ENCODE measurements around the gene ZNF189.

DNA sequence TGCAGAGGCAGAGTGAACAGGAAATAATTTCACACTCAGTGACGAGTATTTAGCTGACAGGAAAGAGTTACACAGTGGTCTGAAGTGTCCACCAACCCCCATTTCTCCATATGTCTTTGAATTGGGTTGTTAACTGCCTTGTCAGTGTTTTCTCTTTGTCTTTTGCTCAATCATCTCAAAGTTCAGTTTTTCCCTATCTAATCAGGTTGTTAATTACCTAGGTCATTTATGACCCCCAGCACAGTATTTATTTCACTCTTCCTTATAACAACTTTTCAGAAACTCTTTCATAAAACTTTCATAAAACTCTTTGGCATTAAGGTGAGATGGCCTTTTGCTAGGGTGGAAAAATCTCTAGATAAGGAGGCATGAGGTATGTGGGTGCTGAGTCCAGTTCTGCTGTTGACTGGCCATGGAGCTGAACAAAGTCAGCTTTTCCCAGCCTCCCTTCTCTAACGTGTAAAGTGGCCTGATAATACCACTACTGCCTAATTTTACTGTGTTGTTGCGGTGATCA is 42.1 kb downstream of the ZNF189 start:
- TF ChIP-seq, protein P1, sequence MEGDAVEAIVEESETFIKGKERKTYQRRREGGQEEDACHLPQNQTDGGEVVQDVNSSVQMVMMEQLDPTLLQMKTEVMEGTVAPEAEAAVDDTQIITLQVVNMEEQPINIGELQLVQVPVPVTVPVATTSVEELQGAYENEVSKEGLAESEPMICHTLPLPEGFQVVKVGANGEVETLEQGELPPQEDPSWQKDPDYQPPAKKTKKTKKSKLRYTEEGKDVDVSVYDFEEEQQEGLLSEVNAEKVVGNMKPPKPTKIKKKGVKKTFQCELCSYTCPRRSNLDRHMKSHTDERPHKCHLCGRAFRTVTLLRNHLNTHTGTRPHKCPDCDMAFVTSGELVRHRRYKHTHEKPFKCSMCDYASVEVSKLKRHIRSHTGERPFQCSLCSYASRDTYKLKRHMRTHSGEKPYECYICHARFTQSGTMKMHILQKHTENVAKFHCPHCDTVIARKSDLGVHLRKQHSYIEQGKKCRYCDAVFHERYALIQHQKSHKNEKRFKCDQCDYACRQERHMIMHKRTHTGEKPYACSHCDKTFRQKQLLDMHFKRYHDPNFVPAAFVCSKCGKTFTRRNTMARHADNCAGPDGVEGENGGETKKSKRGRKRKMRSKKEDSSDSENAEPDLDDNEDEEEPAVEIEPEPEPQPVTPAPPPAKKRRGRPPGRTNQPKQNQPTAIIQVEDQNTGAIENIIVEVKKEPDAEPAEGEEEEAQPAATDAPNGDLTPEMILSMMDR (IDR thresholded peaks at IDR 0.05) = no peak
- no peak for TF ChIP-seq POLR2A (IDR thresholded peaks at IDR 0.05)
